HL-60 (cell line): Measurements from ENCODE around the gene CCDC184.
A peak's percentile ranks its signal among the peaks of the same experiment; 100 is the strongest.

Experiments used
- DNase-seq, 2 experiments: peaks; one replicate each; pipeline ENCODE4 v3.0.0-alpha.2; 2010 to 2020; ENCODE audit warnings: low read depth in 1 of 2, low spot score in 1 of 2
- H3K27ac ChIP-seq: fragments of 250-450 bp; sonication (Bioruptor Pico); replicated peaks from 2 replicates; pipeline ENCODE4 v1.5.1; 2020; ENCODE audit warnings: mild to moderate bottlenecking, moderate library complexity
- H3K27me3 ChIP-seq: fragments of 250-450 bp; sonication (Bioruptor Pico); 2 replicates; pipeline ENCODE4 v1.5.1; 2021; ENCODE audit warnings: mild to moderate bottlenecking, moderate library complexity; ENCODE audit not compliant: insufficient read depth, poor library complexity, severe bottlenecking
- H3K4me3 ChIP-seq: replicated peaks from 2 replicates; pipeline ENCODE4 v1.5.1; 2011; ENCODE audit warnings: mild to moderate bottlenecking, control low read depth, low read length; ENCODE audit not compliant: insufficient read depth
- CTCF ChIP-seq: IDR thresholded peaks from one replicate; pipeline ENCODE4 v1.5.1; 2011; ENCODE audit warnings: low read length, control low read depth, inconsistent platforms; ENCODE audit not compliant: insufficient read depth
- GABPA ChIP-seq: IDR thresholded peaks from 2 replicates; pipeline ENCODE4 v1.6.1; 2012; ENCODE audit warnings: low read depth
- POLR2AphosphoS5 ChIP-seq: IDR thresholded peaks from 2 replicates; pipeline ENCODE4 v1.6.1; 2012; ENCODE audit warnings: low read depth
- REST ChIP-seq: IDR thresholded peaks from 2 replicates; pipeline ENCODE4 v1.6.1; 2012; ENCODE audit warnings: low read depth; ENCODE audit not compliant: insufficient replicate concordance
- SPI1 ChIP-seq: IDR thresholded peaks from 2 replicates; pipeline ENCODE4 v1.6.1; 2012; ENCODE audit warnings: low read depth, mild to moderate bottlenecking, borderline replicate concordance

The CCDC184 gene

GRCh38 chr12:48197549-48197970 is 14.1 kb downstream of the CCDC184 start:
- H3K27me3 ChIP-seq, result no peaks in the 10 kb centered on the region
- DNase-seq, result peak in 1 of 2 experiments; percentile 32
- TF ChIP-seq REST (no peak), CTCF (peak; percentile 18), SPI1 (no peak)
- H3K27ac ChIP-seq, result peak overlapping the region; percentile 93; the same call in 1 of the 2 replicates
- H3K4me3 ChIP-seq, result peak overlapping the region; percentile 82

- DNase-seq, result peak; percentile 86 to 98
- Histone ChIP-seq H3K27ac (peak overlapping the region; percentile 93), H3K4me3 (peak overlapping the region; percentile 82), H3K27me3 (no peaks in the 10 kb centered on the region)
- TF ChIP-seq CTCF (no peak), REST (peak; percentile 57), POLR2AphosphoS5 (peak; percentile 96)
These were observed 14.7 kb downstream of the CCDC184 start for GRCh38 chr12:48197971-48198671.

- no peak for TF ChIP-seq POLR2AphosphoS5
- no peak for TF ChIP-seq SPI1
- TF ChIP-seq CTCF, result no peak
- Histone ChIP-seq H3K4me3 (peak overlapping the region; percentile 82), H3K27ac (peak overlapping the region; percentile 93), H3K27me3 (no peaks in the 10 kb centered on the region)
- DNase-seq, result no peak
These were observed 15.2 kb downstream of the CCDC184 start for GRCh38 chr12:48198672-48198971.

- peak overlapping the region; percentile 82 for H3K4me3 ChIP-seq
- H3K27me3 ChIP-seq, result no peaks in the 10 kb centered on the region
- TF ChIP-seq SPI1 (no peak), GABPA (no peak), POLR2AphosphoS5 (no peak), CTCF (no peak), REST (no peak)
- no peak for DNase-seq
- H3K27ac ChIP-seq, result peak overlapping the region; percentile 93
These were observed 15.5 kb downstream of the CCDC184 start for GRCh38 chr12:48198985-48199384.
